ENCODE measurements around the gene MAFG. TPM values are rescaled to one million over a fixed set of nuclear protein-coding genes. Genes with fewer than 3 reads are reported as not detected.

MAFG gene
- total and polyA plus RNA-seq, 9 of the 15 experiments (the other 6 are each of a cell fraction or from before 2014, with no cell fraction given): 1.1 to 58.1 (median 24.9) TPM

- TF ChIP-seq ZNF431 (CRISPR knock-in tag; IDR thresholded peaks at IDR 0.05): no peak
- no peak for TF ChIP-seq MTA1 (IDR thresholded peaks at IDR 0.05; ENCODE audit: borderline replicate concordance)
- peak; percentile 39 for TF ChIP-seq TBP (optimal IDR thresholded peaks at IDR 0.05; ENCODE audit: low read depth, low read length)
- peak; percentile 33 for TF ChIP-seq POLR2B (IDR thresholded peaks at IDR 0.05; ENCODE audit: low read depth, partially characterized antibody)
- TF ChIP-seq, protein P1, sequence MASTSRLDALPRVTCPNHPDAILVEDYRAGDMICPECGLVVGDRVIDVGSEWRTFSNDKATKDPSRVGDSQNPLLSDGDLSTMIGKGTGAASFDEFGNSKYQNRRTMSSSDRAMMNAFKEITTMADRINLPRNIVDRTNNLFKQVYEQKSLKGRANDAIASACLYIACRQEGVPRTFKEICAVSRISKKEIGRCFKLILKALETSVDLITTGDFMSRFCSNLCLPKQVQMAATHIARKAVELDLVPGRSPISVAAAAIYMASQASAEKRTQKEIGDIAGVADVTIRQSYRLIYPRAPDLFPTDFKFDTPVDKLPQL (IDR thresholded peaks at IDR 0.05; ENCODE audit: extremely low read depth, insufficient read length): no peak
- no peak for TF ChIP-seq ZNF79 (CRISPR knock-in tag; IDR thresholded peaks at IDR 0.05; ENCODE audit: low read depth)
- peak; percentile 85 for TF ChIP-seq TFE3 (CRISPR knock-in tag; IDR thresholded peaks at IDR 0.05)
- peak; percentile 69 for TF ChIP-seq NFE2 (IDR thresholded peaks at IDR 0.05; ENCODE audit: low read depth)
- no peak for TF ChIP-seq HNRNPL (IDR thresholded peaks at IDR 0.05; ENCODE audit: low read depth, low read length)
- TF ChIP-seq, protein P2, sequence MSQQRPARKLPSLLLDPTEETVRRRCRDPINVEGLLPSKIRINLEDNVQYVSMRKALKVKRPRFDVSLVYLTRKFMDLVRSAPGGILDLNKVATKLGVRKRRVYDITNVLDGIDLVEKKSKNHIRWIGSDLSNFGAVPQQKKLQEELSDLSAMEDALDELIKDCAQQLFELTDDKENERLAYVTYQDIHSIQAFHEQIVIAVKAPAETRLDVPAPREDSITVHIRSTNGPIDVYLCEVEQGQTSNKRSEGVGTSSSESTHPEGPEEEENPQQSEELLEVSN (IDR thresholded peaks at IDR 0.05; ENCODE audit: borderline replicate concordance in 1 of 2, extremely low read depth in 1 of 2, insufficient read depth in 1 of 2, insufficient read length in 1 of 2, low read depth in 1 of 2, low read length in 1 of 2, poor library complexity in 1 of 2, severe bottlenecking in 1 of 2): peak in 1 of 2 experiments; percentile 49
- TF ChIP-seq NELFE (IDR thresholded peaks at IDR 0.05; ENCODE audit: insufficient read depth, insufficient read length): no peak
- no peak for TF ChIP-seq SAFB (IDR thresholded peaks at IDR 0.05; ENCODE audit: borderline replicate concordance, low read depth, low read length)
- TF ChIP-seq HCFC1 (IDR thresholded peaks at IDR 0.05; ENCODE audit: low read depth, low read length): no peak
- TF ChIP-seq EHMT2 (IDR thresholded peaks at IDR 0.05): no peak
- TF ChIP-seq ELF2 (CRISPR knock-in tag; IDR thresholded peaks at IDR 0.05): no peak
- no peak for TF ChIP-seq ZNF57 (CRISPR knock-in tag; IDR thresholded peaks at IDR 0.05)
- TF ChIP-seq, protein P3, sequence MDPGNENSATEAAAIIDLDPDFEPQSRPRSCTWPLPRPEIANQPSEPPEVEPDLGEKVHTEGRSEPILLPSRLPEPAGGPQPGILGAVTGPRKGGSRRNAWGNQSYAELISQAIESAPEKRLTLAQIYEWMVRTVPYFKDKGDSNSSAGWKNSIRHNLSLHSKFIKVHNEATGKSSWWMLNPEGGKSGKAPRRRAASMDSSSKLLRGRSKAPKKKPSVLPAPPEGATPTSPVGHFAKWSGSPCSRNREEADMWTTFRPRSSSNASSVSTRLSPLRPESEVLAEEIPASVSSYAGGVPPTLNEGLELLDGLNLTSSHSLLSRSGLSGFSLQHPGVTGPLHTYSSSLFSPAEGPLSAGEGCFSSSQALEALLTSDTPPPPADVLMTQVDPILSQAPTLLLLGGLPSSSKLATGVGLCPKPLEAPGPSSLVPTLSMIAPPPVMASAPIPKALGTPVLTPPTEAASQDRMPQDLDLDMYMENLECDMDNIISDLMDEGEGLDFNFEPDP (CRISPR knock-in tag; IDR thresholded peaks at IDR 0.05): no peak
- no peak for TF ChIP-seq HIVEP1 (CRISPR knock-in tag; IDR thresholded peaks at IDR 0.05)
- TF ChIP-seq TEAD4 (IDR thresholded peaks at IDR 0.05; ENCODE audit: low read length): no peak
- no peak for TF ChIP-seq TEAD4 (CRISPR knock-in tag; IDR thresholded peaks at IDR 0.05; ENCODE audit: borderline replicate concordance)
- no peak for TF ChIP-seq RB1 (IDR thresholded peaks at IDR 0.05; ENCODE audit: low read depth)
- TF ChIP-seq, protein P4, sequence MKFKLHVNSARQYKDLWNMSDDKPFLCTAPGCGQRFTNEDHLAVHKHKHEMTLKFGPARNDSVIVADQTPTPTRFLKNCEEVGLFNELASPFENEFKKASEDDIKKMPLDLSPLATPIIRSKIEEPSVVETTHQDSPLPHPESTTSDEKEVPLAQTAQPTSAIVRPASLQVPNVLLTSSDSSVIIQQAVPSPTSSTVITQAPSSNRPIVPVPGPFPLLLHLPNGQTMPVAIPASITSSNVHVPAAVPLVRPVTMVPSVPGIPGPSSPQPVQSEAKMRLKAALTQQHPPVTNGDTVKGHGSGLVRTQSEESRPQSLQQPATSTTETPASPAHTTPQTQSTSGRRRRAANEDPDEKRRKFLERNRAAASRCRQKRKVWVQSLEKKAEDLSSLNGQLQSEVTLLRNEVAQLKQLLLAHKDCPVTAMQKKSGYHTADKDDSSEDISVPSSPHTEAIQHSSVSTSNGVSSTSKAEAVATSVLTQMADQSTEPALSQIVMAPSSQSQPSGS (CRISPR knock-in tag; IDR thresholded peaks at IDR 0.05): no peak
- TF ChIP-seq NR1H2 (CRISPR knock-in tag; IDR thresholded peaks at IDR 0.05): no peak
- no peak for TF ChIP-seq ZNF785 (CRISPR knock-in tag; IDR thresholded peaks at IDR 0.05)
Measured at GRCh38 chr17:81916234-81917001, 11.1 kb downstream of the MAFG start (continued).
